CD1c-positive myeloid dendritic cell (primary cell): ENCODE data around the gene ZNF580.
A peak's percentile ranks its signal among the peaks of the same experiment; 100 is the strongest.

Experiments used
- DNase-seq: peaks from one replicate; pipeline ENCODE4 v3.0.0-alpha.2; 2016; ENCODE audit errors: extremely low spot score

Gene ZNF580

DNA sequence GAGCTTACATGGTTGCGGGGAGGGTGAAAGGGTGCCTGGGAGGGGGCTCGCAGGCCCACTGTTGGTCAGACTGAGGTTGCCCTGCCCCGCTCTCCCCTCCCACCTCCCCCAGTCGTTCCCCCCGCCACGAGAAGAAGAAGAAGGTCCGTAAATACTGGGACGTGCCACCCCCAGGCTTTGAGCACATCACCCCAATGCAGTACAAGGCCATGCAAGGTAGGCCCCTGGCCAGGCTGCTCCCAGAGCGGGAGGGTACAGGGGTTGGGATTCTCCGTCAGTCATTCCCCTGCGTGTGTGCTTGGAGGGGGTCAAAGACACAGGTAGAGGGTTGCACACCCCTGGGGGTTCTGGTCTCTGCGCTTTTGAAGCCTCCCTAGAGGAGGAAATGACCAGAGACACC lies 19.6 kb downstream of the ZNF580 start:
- no peak for DNase-seq

DNA sequence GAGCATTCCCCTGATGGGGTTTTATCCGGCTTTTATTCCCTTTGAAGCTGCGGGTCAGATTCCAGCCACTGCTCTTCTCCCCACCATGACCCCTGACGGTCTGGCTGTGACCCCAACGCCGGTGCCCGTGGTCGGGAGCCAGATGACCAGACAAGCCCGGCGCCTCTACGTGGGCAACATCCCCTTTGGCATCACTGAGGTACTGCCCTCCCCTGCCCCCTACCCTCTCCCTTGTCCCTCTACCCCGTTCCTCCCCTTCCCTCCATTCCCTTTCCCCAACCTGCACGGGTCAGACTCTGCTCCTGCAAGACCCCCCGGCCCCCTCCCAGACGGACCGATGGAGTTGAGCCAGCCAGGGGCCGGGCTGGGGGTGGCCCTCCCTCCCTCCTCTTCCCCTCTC lies 20.2 kb downstream of the ZNF580 start:
- no peak for DNase-seq

DNA sequence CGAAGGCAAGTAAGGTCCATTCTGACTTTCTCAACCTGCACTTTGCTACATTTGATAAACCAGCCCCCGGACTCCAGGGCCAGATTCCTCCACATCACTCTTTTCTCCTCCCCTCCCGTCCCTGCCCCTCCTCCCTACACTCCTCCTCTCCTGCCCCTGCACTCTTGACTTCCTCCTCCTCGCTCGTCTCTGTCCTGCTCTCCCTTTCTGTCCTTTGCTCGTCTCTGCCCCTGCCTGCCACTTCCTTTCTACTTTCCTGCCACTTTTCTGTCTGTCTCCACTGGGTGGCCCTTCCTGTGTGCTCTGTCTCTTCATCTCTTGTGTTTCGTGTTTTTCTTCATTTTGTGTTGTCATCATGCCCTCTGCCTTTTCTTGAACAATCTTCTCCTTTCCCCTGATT lies 21.0 kb downstream of the ZNF580 start:
- DNase-seq: no peak

DNA sequence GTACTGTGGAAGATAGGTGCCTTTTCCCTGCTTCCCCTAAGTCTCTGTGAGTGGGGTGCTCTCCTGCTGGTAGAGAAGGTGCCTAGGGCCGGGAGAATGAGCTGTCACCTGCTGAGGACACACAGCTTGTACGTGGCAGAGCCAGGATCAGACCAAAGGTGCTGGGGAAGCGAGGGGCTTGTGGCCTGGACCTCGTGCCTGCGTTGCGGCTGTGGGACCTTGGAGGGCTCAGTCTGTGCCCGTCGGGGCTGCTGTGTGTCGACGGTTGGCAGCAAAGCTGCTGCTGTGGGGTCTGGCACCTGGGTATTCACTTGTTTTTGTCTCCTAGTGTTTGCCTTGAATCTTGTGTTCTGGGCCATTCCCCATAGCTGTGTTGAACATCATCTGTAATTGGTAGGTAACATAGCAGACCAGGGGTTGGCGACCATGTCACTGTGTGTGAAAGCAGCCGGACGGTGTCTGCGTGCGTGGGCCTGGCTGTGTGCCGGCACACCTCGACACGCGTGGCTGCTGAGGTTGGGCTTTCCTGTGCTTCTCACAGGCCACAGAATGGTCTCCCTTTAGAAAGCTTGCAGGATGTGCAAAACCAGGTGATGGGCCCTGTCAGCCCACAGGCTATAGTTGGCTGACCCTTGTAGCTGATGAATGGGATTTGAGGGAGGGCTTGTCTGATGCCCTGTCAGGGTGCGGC lies 23.2 kb downstream of the ZNF580 start:
- DNase-seq: no peak

DNA sequence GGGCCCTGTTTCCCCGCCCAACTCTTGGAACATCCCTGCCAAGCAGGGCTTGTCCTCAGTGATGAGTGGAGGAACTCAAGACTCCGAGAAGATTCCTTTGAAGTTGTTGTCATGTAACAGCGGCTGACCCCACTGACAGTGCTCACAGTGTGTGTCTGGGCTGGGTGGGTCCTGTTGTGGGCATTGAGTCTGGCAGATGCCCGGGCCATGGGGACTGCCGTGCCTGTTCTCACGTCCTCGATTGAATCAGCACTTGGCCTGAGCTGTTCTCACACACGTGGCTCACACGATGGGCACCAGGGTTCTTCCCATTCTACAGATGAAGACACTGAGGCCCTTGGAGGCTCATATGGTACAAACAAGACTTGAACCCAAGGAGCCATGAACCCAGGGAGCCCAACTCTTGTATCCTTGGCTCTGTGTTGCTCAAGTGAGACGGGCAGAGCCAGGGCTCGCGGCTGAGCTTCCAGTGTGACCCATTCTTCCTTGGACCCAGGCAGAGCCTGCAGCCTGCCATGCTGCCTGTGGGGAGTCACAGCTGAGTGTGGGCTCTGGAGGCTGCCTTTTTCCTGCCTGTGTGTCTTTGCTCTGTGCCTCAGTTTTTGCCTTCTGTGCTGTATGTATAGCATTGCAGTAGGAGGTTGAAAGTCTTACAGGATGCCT lies 25.7 kb downstream of the ZNF580 start:
- DNase-seq: no peak

DNA sequence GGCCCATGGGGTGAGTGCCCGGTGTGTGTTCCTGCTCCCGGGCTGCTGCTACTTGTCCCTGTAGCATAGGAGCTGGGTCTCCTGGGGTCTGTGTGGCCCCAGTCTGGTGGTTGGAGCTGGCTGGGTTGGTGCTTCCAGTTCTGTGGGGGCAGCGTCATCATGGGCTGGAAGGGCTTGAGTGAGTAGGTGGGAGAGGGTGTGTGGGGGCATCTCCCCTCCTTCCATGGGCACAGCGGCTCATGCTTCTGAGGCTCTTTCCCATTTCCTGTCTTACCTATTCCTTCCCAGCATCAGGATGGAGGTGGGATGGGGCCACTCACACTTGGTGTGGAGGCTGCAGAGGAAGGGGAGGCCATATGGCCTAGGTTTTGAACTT lies 26.2 kb downstream of the ZNF580 start:
- no peak for DNase-seq

DNA sequence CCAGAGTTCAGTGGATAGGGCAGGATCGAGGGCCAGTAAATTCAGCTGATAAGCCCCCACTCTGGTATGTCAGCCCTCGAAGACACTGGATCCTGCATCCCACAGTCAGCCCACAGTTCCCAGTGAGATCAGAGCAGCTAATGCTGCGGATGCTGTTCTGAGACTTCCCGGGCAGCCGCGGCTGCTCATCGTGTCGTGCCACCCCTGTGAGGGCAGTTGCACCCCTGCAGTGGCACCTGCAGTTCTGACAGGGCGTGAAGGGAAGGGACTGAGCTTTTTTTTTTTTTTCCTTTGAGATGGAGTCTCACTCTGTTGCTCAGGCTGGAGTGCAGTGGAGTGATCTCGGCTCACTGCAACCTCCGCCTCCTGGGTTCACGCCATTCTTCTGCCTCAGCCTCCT lies 26.7 kb downstream of the ZNF580 start:
- DNase-seq: no peak

DNA sequence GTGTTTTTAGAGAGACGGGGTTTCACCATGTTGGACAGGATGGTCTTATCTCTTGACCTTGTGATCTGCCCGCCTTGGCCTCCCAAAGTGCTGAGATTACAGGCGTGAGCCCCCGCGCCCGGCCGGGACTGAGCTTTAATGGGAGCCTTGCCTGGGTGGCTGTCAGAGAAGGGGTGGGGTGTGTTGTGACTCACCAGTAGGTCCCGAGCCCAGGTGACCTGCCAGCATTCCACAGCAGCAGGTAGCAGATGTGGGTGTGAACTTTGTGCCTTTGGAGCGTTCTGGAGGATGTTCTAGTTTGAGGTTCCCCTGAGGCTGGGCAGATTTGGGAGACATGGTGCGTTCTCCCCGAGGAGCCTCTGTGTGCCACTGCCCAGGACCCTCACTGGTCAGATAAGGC lies 27.2 kb downstream of the ZNF580 start:
- no peak for DNase-seq

DNA sequence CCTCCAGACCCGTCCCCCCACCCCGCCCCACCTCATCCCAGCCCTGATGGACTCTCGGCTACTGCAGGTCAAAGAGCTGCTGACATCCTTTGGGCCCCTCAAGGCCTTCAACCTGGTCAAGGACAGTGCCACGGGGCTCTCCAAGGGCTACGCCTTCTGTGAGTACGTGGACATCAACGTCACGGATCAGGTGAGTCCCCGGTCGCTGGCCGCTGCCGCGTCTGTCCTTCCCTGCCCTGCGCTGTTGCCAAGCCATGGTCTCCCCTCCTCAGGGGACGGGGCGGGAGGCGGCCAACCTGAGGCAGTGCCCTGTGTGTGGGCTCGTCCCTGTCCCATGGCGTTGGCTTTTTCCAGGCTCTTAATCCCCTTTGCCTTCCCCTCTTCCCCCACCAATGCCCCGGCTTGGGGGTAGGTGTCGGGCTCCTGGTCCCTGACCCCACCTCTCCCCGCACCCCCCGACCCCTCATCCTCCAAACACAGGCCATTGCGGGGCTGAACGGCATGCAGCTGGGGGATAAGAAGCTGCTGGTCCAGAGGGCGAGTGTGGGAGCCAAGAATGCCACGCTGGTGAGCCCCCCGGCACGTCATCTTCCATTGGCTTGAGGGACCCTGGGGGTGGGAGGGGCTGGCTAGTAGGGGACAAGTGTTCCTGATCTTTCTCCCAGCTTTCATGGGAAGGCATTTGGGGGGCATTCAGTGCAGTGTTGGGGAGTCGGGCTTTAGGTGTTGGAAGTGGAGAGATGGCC lies 28.0 kb downstream of the ZNF580 start:
- no peak for DNase-seq

DNA sequence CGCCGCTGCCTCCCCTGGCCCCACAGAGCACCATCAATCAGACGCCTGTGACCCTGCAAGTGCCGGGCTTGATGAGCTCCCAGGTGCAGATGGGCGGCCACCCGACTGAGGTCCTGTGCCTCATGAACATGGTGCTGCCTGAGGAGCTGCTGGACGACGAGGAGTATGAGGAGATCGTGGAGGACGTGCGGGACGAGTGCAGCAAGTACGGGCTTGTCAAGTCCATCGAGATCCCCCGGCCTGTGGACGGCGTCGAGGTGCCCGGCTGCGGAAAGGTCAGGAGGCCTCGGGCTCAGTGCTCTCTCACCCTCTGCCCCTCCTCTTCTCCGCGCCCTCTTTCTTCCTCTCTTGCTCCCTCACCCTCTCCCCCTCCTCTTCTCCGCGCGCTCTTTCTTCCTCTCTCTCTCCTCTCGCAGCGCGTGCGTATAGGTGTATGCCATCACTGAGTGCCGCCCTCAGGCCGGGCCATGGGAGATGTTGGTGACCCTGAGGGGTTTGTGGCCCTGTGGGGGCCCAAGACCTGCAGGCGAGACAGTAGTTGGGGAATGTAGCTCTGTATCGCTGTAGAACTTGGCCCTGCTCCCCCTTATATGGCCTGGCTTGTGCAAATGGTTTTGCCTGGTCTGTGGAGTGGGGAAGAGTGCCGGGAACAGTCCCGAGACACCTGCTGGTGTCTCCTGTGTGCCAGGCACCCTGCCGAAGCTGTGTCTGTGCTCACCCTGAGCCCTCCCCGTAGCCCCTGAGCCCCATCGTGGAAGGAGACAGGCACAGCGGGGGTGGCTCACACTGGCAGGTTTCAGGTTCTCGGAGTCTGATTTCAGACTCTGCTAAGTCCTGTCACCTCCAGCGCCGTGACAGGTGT lies 28.8 kb downstream of the ZNF580 start:
- DNase-seq: no peak

DNA sequence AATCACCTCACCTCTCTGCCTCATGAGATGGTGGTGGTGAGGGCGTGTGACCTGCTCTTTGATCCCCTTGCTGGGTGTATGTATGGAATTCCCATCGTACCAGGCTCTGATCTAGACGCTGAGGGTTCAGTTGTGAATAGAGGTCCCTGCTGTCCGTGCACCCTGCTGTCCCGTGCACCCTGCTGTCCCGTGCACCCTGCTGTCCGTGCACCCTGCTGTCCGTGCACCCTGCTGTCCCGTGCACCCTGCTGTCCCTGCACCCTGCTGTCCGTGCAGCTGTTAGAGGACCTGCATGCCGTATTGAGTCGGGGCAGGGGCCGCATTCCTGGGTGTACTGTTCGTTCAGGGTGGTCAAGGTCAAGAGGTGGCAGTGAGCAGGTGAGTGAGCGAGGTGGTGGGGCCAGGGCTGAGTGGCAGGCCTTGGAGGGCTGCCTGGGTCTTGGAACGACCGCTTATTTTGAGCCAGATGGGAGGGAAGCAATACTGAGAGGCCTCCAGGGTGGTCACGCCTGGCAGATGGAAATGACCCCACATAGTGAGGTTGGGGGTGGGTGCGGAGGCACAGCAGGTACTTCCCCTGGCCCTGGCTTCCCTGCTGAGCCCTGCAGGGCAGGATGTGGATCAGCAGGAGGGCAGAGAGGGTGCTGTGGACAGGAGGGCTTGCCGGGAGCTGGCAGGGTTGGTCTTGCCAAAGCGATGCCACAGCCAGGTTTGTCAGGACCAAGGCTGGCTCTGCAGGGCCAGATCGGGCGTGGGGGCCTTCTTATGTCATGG lies 29.7 kb downstream of the ZNF580 start:
- DNase-seq: no peak

DNA sequence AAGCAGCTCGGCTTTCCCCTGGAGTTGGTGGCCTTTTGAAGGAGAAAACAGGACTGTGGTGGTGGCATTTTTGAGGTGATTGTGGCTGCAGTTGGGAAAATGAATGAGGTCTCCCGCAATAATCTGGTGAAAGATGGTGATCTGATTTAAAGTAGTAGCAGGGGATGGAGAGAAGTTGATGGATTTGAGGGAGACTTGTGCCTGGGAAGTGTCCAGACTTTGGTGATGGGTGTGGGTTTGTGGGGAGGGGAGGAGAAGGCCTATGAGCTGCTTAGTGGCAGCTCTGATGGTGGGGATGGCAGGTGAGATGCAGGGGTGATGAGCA lies 30.2 kb downstream of the ZNF580 start:
- no peak for DNase-seq

DNA sequence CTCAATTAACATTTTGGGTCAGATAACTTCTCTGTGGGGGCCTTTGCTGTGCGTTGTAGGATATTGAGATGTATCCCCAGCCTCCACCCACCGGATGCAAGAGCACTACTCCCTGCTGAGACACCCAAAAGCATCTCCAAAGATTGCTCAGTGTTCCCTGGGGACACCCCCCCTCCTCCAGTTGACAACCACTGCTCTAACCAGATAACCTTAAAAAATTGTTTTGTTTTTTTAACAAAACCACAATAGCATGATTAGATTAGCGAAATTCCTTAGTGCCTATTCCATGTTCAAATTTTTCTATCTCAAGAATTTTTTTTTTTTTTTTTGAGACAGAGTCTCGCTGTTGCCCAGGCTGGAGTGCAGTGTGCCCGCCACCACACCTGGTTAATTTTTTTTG lies 31.6 kb downstream of the ZNF580 start:
- no peak for DNase-seq

DNA sequence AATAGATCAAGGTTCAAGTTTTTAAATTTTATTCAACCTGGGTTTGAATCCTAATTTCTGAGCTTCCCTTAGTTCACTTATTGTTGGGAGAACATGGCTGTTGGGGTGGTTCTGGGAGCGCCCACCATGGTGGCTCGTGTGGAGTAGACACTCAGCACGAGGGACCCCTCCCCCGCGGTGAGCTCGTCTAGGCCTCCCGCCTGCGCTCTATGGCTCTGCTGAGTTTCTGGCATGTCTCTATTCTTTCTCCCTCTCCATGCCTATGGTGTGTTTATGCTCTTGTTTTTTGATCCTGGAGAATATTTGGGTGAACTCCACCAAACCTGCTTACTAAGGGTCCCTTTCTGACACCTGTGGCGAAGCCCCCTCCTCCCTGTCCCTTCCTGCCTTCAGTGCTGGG lies 32.7 kb downstream of the ZNF580 start:
- no peak for DNase-seq

DNA sequence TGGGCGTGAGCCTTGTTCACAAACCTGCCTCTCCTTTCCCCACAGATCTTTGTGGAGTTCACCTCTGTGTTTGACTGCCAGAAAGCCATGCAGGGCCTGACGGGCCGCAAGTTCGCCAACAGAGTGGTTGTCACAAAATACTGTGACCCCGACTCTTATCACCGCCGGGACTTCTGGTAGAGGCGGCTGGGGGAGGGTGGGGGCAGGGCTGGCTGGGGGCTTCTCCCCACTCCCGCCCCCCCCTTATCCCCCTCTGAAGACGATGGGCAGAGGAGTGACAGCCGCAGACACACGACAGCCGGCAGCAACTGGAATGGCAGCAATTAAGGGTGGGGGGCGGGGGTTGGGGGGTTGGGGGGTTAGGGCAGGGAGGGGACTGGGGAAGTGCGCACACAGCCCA lies 33.1 kb downstream of the ZNF580 start:
- DNase-seq: no peak

DNA sequence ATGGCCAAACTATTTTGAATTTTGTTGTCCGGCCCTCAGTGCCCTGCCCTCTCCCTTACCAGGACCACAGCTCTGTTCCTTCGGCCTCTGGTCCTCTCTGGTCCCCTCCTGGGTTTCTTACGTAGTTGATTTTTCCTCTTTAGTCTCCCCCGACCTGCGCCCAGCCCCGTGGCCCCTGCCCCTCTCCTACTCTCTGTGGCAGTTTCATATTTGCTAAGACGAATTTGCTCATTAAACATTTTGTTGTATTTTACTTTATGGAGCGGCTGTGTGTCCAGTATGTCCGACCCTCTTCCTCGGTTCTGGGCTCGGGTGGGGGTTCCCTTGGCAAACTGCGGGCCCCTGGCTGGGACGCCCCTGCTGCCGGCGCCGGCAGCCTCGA lies 33.6 kb downstream of the ZNF580 start:
- DNase-seq: no peak

DNA sequence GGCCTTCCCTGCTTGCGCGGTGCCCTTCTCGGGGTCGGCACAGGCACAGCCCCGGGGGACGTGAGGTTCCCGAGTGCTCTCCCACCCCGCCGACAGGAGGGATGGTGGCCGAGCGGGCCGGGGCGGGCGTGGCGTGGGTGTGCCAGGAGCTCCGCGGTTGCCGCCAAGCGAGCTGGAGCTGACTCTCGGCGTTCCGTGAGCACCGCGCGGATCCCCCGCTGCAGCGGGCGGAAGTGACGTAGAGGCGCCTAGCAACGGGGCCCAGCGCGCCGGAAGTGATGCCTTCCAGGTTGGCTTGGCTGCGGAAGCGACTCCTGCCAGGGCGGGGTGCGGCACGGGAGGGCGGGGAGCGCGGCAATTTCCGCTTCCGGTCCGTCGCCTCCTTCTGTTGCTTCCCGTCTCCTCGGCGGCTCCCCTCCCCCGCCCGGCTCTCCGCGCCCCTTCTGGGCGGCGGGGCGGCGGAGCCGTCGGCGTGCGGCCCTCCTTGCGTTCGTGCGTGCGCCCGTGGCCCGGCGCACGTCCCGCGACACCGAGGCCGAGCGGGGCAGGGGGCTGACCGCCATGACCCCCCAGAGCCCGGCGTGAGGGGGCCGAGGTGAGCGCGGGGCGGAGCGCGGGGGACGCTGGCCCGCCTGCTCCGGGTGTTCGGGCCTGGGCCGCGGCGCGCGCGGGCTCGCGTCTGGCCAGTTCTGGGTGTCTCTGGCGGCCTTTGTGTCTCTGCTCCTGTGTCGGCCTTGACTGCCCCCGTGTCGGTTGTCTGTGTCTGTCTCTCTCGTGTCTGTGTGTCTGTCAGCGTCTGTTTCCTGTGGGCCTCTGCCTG lies 34.2 kb downstream of the ZNF580 start, which contains the start of gene EPN1:
EPN1 (plus strand) TSS at position 386 of the 820 bp plus-strand sequence. CDS start 3,402 bp downstream, outside the sequence.
- DNase-seq: peak; percentile 98

DNA sequence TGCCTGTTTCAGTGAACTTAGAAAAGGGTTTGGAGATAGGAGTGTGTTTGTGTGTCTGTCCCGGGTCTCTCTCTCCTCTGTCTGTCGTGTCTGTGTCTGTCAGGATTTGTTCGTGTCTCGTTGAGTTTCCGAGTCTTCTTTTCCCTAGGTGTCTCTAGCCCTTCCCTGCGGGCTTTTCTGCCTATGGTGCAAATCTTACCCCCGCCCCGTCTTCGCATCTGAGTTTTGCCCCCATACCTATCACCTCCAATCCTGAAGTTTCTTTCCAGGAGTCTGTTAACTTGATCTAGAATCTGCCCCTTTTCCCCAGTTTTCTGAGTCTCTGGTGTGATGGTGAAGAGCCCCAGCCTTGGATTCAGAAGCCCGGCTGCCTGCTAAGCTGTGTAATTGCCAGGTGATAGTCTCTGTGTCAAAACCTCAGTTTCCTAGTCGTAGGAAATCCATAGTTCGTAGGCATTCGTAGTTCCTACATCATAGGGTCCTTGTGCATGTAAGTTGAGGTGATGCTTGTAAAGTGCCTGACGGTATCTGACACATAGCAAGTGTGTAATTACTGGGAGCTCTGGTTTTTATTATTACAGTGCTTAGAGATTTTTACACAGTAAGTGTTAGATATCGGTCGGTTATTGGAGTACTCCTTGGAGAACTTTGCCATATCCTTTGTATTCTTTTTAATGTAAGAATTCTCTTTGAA lies 35.0 kb downstream of the ZNF580 start:
- no peak for DNase-seq

DNA sequence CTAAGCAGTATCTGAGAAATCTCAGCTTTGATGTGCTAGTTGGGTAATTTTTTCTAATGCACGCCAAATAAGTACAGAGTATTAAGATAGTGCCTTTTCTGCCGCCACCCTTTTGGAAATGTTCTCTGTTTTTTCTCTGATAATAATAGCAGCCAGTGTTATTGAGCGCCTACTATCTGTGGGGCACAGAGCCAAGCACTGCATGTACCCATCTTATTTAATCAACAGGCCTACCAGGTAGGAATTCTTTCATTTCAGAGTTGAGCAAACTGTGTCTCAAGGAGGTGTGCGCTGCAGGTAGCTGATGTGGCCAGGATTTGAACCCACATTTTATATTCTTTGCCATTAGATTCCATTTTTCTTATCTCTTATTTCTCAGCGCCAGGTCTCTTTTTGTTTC lies 35.6 kb downstream of the ZNF580 start:
- no peak for DNase-seq

DNA sequence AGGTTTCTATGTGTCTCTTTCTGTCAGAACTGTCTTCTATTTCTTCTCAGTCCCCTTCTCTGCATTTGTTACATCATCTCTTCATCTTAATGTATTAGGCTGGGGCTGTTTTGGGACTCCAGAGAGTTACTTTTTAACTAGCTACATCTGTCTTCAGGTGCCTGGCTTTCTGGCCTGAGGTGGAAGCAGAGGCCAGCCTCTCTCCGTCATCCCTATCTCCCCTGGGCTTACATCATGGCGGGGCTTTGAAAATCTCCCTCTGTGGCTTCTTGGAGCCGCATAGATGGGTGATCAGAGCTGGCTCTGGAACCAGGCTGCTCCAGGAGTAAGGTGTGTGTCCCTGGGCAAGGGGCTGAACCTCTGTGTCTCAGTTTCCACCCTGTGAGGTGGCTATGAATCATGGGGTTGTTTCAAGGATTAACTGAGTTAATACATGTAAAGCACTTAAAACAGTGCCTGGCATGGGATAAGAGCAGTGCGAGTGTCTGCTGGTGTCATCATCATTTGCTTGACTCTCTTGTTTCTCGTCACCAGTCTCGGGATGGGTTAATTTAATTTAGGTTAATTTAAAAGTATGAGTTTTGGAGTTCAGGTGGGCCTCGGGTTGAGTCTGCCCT lies 36.2 kb downstream of the ZNF580 start:
- no peak for DNase-seq
